ENCODE data around the gene SLC26A1. TPM values are rescaled to one million over a fixed set of nuclear protein-coding genes. Genes with fewer than 3 reads are reported as not detected.

SLC26A1 gene
- total RNA-seq, 1 donor from 2014 or later: under 0.01 TPM

- TF ChIP-seq, protein P1, sequence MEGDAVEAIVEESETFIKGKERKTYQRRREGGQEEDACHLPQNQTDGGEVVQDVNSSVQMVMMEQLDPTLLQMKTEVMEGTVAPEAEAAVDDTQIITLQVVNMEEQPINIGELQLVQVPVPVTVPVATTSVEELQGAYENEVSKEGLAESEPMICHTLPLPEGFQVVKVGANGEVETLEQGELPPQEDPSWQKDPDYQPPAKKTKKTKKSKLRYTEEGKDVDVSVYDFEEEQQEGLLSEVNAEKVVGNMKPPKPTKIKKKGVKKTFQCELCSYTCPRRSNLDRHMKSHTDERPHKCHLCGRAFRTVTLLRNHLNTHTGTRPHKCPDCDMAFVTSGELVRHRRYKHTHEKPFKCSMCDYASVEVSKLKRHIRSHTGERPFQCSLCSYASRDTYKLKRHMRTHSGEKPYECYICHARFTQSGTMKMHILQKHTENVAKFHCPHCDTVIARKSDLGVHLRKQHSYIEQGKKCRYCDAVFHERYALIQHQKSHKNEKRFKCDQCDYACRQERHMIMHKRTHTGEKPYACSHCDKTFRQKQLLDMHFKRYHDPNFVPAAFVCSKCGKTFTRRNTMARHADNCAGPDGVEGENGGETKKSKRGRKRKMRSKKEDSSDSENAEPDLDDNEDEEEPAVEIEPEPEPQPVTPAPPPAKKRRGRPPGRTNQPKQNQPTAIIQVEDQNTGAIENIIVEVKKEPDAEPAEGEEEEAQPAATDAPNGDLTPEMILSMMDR (IDR thresholded peaks at IDR 0.05; ENCODE audit: insufficient read depth, low read length, severe bottlenecking): no peak
- FAIRE-seq (no peak), DNase-seq (ENCODE audit: low read depth) (no peak)
- Histone ChIP-seq H3K4me3 (ENCODE audit: low read depth, low read length) (no peak overlapping the region), H3K27me3 (ENCODE audit: control insufficient read depth, insufficient read depth, low read length) (no peaks in the 10 kb centered on the region), H3K36me3 (ENCODE audit: control insufficient read depth, insufficient read depth, low read length) (peaks cover 4% of the 10 kb centered on the region)
These were observed 24.5 kb upstream of the SLC26A1 start for GRCh38 chr4:1017706-1018105.

GRCh38 chr4:1017211-1017610 is 24.0 kb upstream of the SLC26A1 start:
- FAIRE-seq (no peak), DNase-seq (ENCODE audit: low read depth) (no peak)

DNA sequence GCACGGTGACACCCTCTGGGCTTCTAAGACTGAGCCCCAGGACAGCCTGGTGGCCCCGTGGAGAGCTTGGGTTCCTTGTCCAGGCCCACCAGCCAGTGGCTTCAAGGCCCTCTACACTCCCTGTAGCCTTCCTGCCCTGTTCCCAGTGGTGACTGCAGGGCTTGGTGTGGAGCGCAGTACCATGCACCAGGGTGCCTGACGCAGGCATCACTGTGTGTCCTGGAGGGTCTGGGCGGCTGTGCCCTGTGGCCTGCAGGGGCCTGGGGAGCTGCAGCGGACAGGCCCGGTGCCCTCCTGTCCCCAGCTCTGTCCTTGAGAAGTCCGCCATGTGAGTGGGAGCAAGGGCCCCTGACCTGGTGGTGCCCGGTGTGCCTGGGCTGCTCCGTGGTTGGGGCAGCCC is 22.5 kb upstream of the SLC26A1 start:
- no peak for DNase-seq (ENCODE audit: low read depth)
- TF ChIP-seq, protein P1 (IDR thresholded peaks at IDR 0.05; ENCODE audit: insufficient read depth, low read length, severe bottlenecking): no peak
- FAIRE-seq: no peak
- H3K36me3 ChIP-seq (ENCODE audit: control insufficient read depth, insufficient read depth, low read length): peaks cover 2% of the 10 kb centered on the region
- H3K4me3 ChIP-seq (ENCODE audit: low read depth, low read length): no peak overlapping the region
- no peaks in the 10 kb centered on the region for H3K27me3 ChIP-seq (ENCODE audit: control insufficient read depth, insufficient read depth, low read length)

More at GRCh38 chr4:1017211-1017610, 24.0 kb upstream of the SLC26A1 start:
- Histone ChIP-seq H3K4me3 (ENCODE audit: low read depth, low read length) (no peak overlapping the region), H3K27me3 (ENCODE audit: control insufficient read depth, insufficient read depth, low read length) (no peaks in the 10 kb centered on the region), H3K36me3 (ENCODE audit: control insufficient read depth, insufficient read depth, low read length) (peaks cover 2% of the 10 kb centered on the region)
- TF ChIP-seq, protein P1 (IDR thresholded peaks at IDR 0.05; ENCODE audit: insufficient read depth, low read length, severe bottlenecking): no peak

DNA sequence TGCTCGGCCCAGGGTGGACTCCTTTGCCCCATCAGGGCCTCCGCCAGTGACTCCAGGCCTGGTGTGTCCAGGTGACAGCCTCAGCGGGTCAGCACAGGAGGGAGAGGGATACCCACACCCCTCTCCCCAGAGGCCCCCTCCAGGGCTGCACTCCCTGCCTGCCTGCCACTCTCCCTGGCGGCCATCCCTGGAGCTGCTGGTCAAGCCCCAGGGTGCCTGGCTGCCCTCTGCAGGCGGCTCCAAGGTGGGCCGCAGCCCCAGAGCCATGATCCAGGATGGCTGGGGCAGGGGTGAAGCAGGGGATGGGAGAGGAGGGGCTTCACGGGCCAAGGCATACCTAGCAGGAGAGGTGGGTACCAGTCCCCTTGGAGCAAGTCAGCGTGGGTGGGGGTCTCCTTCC is 22.0 kb upstream of the SLC26A1 start:
- DNase-seq (ENCODE audit: low read depth): no peak
- FAIRE-seq: no peak
- Histone ChIP-seq H3K4me3 (ENCODE audit: low read depth, low read length) (no peak overlapping the region), H3K27me3 (ENCODE audit: control insufficient read depth, insufficient read depth, low read length) (no peaks in the 10 kb centered on the region), H3K36me3 (ENCODE audit: control insufficient read depth, insufficient read depth, low read length) (peaks cover 2% of the 10 kb centered on the region)
- TF ChIP-seq, protein P1 (IDR thresholded peaks at IDR 0.05; ENCODE audit: insufficient read depth, low read length, severe bottlenecking): no peak

DNA sequence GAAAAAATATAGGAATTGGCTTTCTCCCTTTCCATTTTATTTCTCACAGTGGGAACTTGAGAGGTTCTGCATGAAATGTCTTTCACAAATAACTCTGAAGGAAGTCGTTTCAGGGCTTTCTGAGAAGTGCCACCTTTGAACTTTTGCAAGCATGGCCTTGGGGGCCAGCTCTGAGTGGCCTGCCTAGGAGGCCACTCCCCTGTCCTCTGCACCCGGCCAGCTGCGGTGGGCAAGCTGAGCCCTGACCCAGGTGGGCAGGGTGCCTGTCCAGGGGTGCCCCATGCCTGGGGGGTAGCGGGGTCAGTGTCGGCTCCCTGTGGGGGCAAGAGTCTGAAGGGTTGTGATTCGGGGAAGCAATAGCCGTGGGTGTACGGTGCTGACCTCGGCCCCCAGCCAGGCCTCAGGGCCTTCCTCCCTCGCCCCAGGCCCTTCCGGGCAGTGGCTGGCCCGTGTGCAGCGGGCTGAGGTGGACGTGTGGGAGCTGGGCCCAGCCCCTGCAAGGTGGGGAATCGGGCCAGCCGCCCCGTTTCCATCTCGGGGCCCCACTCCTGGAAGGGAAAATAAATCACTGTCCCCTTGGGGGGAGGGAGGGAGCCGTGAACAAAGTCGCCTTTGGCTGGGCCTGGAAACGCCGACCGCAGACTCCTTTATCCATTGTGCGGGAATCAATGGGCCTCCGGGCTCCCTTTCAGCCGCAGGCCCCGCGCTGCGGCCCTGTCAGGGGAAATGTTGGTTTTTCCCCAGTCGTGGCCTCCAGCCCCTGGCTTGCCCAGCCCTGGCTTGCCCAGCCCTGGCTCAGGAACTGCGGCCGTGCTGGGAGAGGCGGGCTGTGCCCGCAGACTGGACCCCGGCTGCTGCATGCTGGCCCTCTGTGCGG is 21.3 kb upstream of the SLC26A1 start:
- TF ChIP-seq, protein P1 (IDR thresholded peaks at IDR 0.05; ENCODE audit: insufficient read depth, low read length, severe bottlenecking): no peak
- Histone ChIP-seq H3K4me3 (ENCODE audit: low read depth, low read length) (no peak overlapping the region), H3K36me3 (ENCODE audit: control insufficient read depth, insufficient read depth, low read length) (peaks cover 2% of the 10 kb centered on the region), H3K27me3 (ENCODE audit: control insufficient read depth, insufficient read depth, low read length) (no peaks in the 10 kb centered on the region)
- FAIRE-seq (no peak), DNase-seq (ENCODE audit: low read depth) (no peak)
